NB4 (cell line): ENCODE results near the gene MESP1.

Experiments used
- DNase-seq: peaks from one replicate; pipeline ENCODE4 v3.0.0; 2010; ENCODE audit warnings: low read depth
- H3K4me3 ChIP-seq: one replicate; pipeline ENCODE4 v1.5.1; 2011; ENCODE audit warnings: mild to moderate bottlenecking, low read depth, low read length, moderate library complexity
- CTCF ChIP-seq: IDR thresholded peaks from one replicate; pipeline ENCODE4 v1.5.1; 2012; ENCODE audit warnings: low read depth, low read length
- MAX ChIP-seq: IDR thresholded peaks from 2 replicates; pipeline ENCODE4 v1.6.1; 2011; ENCODE audit warnings: low read depth, low read length
- MYC ChIP-seq: IDR thresholded peaks from 2 replicates; pipeline ENCODE4 v1.6.1; 2011; ENCODE audit warnings: low read depth, low read length
- POLR2A ChIP-seq: IDR thresholded peaks from 2 replicates; pipeline ENCODE4 v1.6.1; 2011; ENCODE audit warnings: mild to moderate bottlenecking; ENCODE audit not compliant: insufficient read length; ENCODE audit errors: extremely low read depth

MESP1 gene

GRCh38 chr15:89756897-89757296, 5.8 kb upstream of the MESP1 start:
- no peak for DNase-seq
- H3K4me3 ChIP-seq = no peak overlapping the region
- TF ChIP-seq MAX = no peak
- no peak for TF ChIP-seq MYC
- no peak for TF ChIP-seq CTCF
- TF ChIP-seq POLR2A = no peak

- DNase-seq = no peak
- no peak overlapping the region for H3K4me3 ChIP-seq
- TF ChIP-seq MAX (no peak), POLR2A (no peak), CTCF (no peak), MYC (no peak)
Measured at GRCh38 chr15:89755701-89756100, 4.7 kb upstream of the MESP1 start.

GRCh38 chr15:89754361-89755154, 3.5 kb upstream of the MESP1 start:
- no peak overlapping the region for H3K4me3 ChIP-seq
- TF ChIP-seq MYC = no peak
- TF ChIP-seq MAX = no peak
- TF ChIP-seq CTCF = no peak
- no peak for TF ChIP-seq POLR2A
- DNase-seq = no peak

GRCh38 chr15:89753855-89754254, 2.8 kb upstream of the MESP1 start:
- no peak overlapping the region for H3K4me3 ChIP-seq
- TF ChIP-seq MAX (no peak), MYC (no peak), POLR2A (no peak), CTCF (no peak)
- DNase-seq = no peak

GRCh38 chr15:89751748-89752147, 699 bp upstream of the MESP1 start:
- H3K4me3 ChIP-seq = no peak overlapping the region
- TF ChIP-seq POLR2A = no peak
- no peak for TF ChIP-seq CTCF
- DNase-seq = no peak

- peak overlapping the region; percentile 32 for H3K4me3 ChIP-seq
- DNase-seq = peak; percentile 25
- TF ChIP-seq MAX (no peak), POLR2A (no peak), MYC (no peak), CTCF (no peak)
Measured at GRCh38 chr15:89749951-89750559, 994 bp downstream of the MESP1 start.
